Measurements from ENCODE around the gene ADAMTS8. TPM values are rescaled to one million over a fixed set of nuclear protein-coding genes. Genes with fewer than 3 reads are reported as not detected.

ADAMTS8 gene
- total and polyA plus RNA-seq, 10 of the 15 experiments (the other 5 are each of a cell fraction or from before 2014, with no cell fraction given) = not detected

- no peaks in the 10 kb centered on the region for H3K36me3 ChIP-seq (ENCODE audit: control insufficient read depth in 2 of 2, insufficient read depth in 2 of 2, low read length in 1 of 2)
- intact Hi-C loops (cut with micrococcal nuclease; ENCODE audit: unreplicated experiment) (no loop called here), in situ Hi-C loops (cut with MboI) (no loop called here)
- no peak overlapping the region for H3K4me3 ChIP-seq
- H3K27me3 ChIP-seq (replicated peaks in 1 of 2; ENCODE audit: control insufficient read depth in 2 of 2, insufficient read depth in 2 of 2, low read length in 1 of 2) = peaks cover 2 to 4% of the 10 kb centered on the region in 2 experiments; a peak in 2 of 4 replicates
- no peak for DNase-seq (ENCODE audit: low read depth, low spot score)
- ATAC-seq = no peak
- no TSS peak for BruUV-seq (replicated peaks)
- CTCF ChIA-PET = no interaction called here
- no peaks in the 10 kb centered on the region for H4K20me1 ChIP-seq (ENCODE audit: control insufficient read depth, insufficient read depth)
- POLR2A ChIA-PET = no interaction called here
- no peaks in the 10 kb centered on the region for H3K79me2 ChIP-seq (ENCODE audit: control insufficient read depth, insufficient read depth, low read length)
- H3K4me2 ChIP-seq (ENCODE audit: control insufficient read depth, insufficient read depth) = no peak overlapping the region
- RAD21 ChIA-PET (ENCODE audit: unreplicated experiment) = no interaction called here
- no peaks in the 10 kb centered on the region for H3K4me1 ChIP-seq (ENCODE audit: control insufficient read depth, insufficient read depth, low read length)
- no peak for FAIRE-seq
- no peak overlapping the region for H2AFZ ChIP-seq (ENCODE audit: control insufficient read depth, low read depth, low read length)
- H3K27ac ChIP-seq (ENCODE audit: control insufficient read depth, insufficient read depth) = no peak overlapping the region
- no peaks in the 10 kb centered on the region for H3K9me3 ChIP-seq (replicated peaks; ENCODE audit: control insufficient read depth, insufficient read depth, low read length)
- SMC1A ChIA-PET (ENCODE audit: uncharacterized antibody, unreplicated experiment) = interaction anchor here (0.6 to 1.3 kb wide), 2 partner anchors 12 to 156 kb away, joined by 3 read pairs; no protein-coding TSS in a partner anchor
- WGBS (ENCODE audit: insufficient coverage, insufficient replicate concordance, low lambda C conversion rate, missing lambda C conversion rate) = 50% methylated on average over 8 of the region's 8 CpGs
- H3K9ac ChIP-seq (ENCODE audit: control insufficient read depth, insufficient read depth, low read length) = no peak overlapping the region
- TF ChIP-seq ZBTB4 (CRISPR knock-in tag; IDR thresholded peaks at IDR 0.05) = no peak
- no peak for TF ChIP-seq ZNF622 (IDR thresholded peaks at IDR 0.05)
- TF ChIP-seq IKZF1 (conservative IDR thresholded peaks at IDR 0.05) = no peak
- TF ChIP-seq GABPA (IDR thresholded peaks at IDR 0.05; ENCODE audit: low read depth) = no peak
- TF ChIP-seq CHD2 (IDR thresholded peaks at IDR 0.05; ENCODE audit: borderline replicate concordance, low read depth, low read length) = no peak
- no peak for TF ChIP-seq RB1 (IDR thresholded peaks at IDR 0.05; ENCODE audit: borderline replicate concordance)
- TF ChIP-seq ZBED1 (IDR thresholded peaks at IDR 0.05; ENCODE audit: borderline replicate concordance) = no peak
- TF ChIP-seq PML (IDR thresholded peaks at IDR 0.05; ENCODE audit: low read length) = no peak
- TF ChIP-seq ZZZ3 (IDR thresholded peaks at IDR 0.05; ENCODE audit: control insufficient read depth, insufficient read length, low read depth) = no peak
- TF ChIP-seq, protein P1, sequence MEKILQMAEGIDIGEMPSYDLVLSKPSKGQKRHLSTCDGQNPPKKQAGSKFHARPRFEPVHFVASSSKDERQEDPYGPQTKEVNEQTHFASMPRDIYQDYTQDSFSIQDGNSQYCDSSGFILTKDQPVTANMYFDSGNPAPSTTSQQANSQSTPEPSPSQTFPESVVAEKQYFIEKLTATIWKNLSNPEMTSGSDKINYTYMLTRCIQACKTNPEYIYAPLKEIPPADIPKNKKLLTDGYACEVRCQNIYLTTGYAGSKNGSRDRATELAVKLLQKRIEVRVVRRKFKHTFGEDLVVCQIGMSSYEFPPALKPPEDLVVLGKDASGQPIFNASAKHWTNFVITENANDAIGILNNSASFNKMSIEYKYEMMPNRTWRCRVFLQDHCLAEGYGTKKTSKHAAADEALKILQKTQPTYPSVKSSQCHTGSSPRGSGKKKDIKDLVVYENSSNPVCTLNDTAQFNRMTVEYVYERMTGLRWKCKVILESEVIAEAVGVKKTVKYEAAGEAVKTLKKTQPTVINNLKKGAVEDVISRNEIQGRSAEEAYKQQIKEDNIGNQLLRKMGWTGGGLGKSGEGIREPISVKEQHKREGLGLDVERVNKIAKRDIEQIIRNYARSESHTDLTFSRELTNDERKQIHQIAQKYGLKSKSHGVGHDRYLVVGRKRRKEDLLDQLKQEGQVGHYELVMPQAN (conservative IDR thresholded peaks at IDR 0.05) = no peak
- no peak for TF ChIP-seq PAX5 (IDR thresholded peaks at IDR 0.05; ENCODE audit: borderline replicate concordance, low read depth, low read length)
- TF ChIP-seq BRCA1 (IDR thresholded peaks at IDR 0.05; ENCODE audit: low read depth, low read length) = no peak
- no peak for TF ChIP-seq NFYB (IDR thresholded peaks at IDR 0.05; ENCODE audit: insufficient read depth, low read depth, low read length)
- no peak for TF ChIP-seq EGR1 (IDR thresholded peaks at IDR 0.05; ENCODE audit: borderline replicate concordance in 1 of 2, low read depth in 2 of 2, low read length in 2 of 2)
- no peak for TF ChIP-seq EP300 (IDR thresholded peaks at IDR 0.05; ENCODE audit: borderline replicate concordance in 1 of 2, control insufficient read depth in 1 of 2, low read depth in 2 of 2, low read length in 2 of 2)
- TF ChIP-seq, protein P2, sequence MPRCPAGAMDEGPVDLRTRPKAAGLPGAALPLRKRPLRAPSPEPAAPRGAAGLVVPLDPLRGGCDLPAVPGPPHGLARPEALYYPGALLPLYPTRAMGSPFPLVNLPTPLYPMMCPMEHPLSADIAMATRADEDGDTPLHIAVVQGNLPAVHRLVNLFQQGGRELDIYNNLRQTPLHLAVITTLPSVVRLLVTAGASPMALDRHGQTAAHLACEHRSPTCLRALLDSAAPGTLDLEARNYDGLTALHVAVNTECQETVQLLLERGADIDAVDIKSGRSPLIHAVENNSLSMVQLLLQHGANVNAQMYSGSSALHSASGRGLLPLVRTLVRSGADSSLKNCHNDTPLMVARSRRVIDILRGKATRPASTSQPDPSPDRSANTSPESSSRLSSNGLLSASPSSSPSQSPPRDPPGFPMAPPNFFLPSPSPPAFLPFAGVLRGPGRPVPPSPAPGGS (IDR thresholded peaks at IDR 0.05; ENCODE audit: borderline replicate concordance, insufficient read depth, low read depth, low read length, poor library complexity, severe bottlenecking) = no peak
- TF ChIP-seq, protein P3, sequence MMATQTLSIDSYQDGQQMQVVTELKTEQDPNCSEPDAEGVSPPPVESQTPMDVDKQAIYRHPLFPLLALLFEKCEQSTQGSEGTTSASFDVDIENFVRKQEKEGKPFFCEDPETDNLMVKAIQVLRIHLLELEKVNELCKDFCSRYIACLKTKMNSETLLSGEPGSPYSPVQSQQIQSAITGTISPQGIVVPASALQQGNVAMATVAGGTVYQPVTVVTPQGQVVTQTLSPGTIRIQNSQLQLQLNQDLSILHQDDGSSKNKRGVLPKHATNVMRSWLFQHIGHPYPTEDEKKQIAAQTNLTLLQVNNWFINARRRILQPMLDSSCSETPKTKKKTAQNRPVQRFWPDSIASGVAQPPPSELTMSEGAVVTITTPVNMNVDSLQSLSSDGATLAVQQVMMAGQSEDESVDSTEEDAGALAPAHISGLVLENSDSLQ (IDR thresholded peaks at IDR 0.05) = no peak
Measured at GRCh38 chr11:130391711-130392110, 36.7 kb downstream of the ADAMTS8 start.
